SU-DHL-6 (cell line): ENCODE results near the gene BMP4.

ENCODE experiments used
- H2AFZ ChIP-seq: fragments of 200-600 bp; sonication (generic); 2 replicates; pipeline ENCODE4 v1.6.1; 2014; ENCODE audit warnings: low read depth, mild to moderate bottlenecking, moderate library complexity, mixed read lengths, antibody characterized with exemption, low read length; ENCODE audit not compliant: severe bottlenecking
- H3F3A ChIP-seq: fragments of 200-600 bp; shearing (Covaris generic); 2 replicates; pipeline ENCODE4 v1.6.0; 2016; ENCODE audit warnings: antibody characterized with exemption, mild to moderate bottlenecking; ENCODE audit not compliant: insufficient read depth
- H3K27ac ChIP-seq: fragments of 200-600 bp; sonication (generic); 2 replicates; pipeline ENCODE4 v1.5.1; 2016; ENCODE audit warnings: low read depth, mild to moderate bottlenecking, low read length, moderate library complexity, mixed read lengths
- H3K27me3 ChIP-seq: fragments of 200-600 bp; sonication (generic), shearing (Covaris generic); 2 replicates; pipeline ENCODE4 v1.6.0; 2014; ENCODE audit warnings: mild to moderate bottlenecking, low read length
- H3K36me3 ChIP-seq: fragments of 200-600 bp; sonication (generic); 2 replicates; pipeline ENCODE4 v1.6.1; 2014; ENCODE audit warnings: mild to moderate bottlenecking, low read length, mixed read lengths
- H3K4me2 ChIP-seq: fragments of 300-600, 200-600 bp; shearing (Covaris generic), sonication (generic); 2 replicates; pipeline ENCODE4 v1.6.0; 2014; ENCODE audit warnings: low read length, low read depth, mild to moderate bottlenecking; ENCODE audit not compliant: poor library complexity, severe bottlenecking
- H3K4me3 ChIP-seq: fragments of 200-600 bp; sonication (generic); 2 replicates; pipeline ENCODE4 v1.5.1; 2014; ENCODE audit warnings: antibody characterized with exemption, low read length, mild to moderate bottlenecking, mixed read lengths; ENCODE audit not compliant: insufficient read depth, poor library complexity, severe bottlenecking
- H3K79me2 ChIP-seq: fragments of 200-600 bp; sonication (generic); 2 replicates; pipeline ENCODE4 v1.6.1; 2014; ENCODE audit warnings: mild to moderate bottlenecking, low read length, moderate library complexity; ENCODE audit not compliant: insufficient read depth
- H3K9ac ChIP-seq: fragments of 200-600 bp; sonication (generic); 2 replicates; pipeline ENCODE4 v1.7.0; 2014; ENCODE audit warnings: mild to moderate bottlenecking, low read length
- H3K9me2 ChIP-seq: fragments of 200-600 bp; sonication (generic); replicated peaks from 2 replicates; pipeline ENCODE4 v1.6.1; 2014; ENCODE audit warnings: low read length; ENCODE audit not compliant: insufficient read depth
- H3K9me3 ChIP-seq: fragments of 200-600 bp; sonication (generic); 2 replicates; pipeline ENCODE4 v1.6.1; 2014; ENCODE audit warnings: low read length, mixed read lengths; ENCODE audit not compliant: insufficient read depth
- H4K20me1 ChIP-seq: fragments of 200-600 bp; sonication (generic); 2 replicates; pipeline ENCODE4 v1.6.1; 2014; ENCODE audit warnings: low read depth, mild to moderate bottlenecking, antibody characterized with exemption, low read length, moderate library complexity, mixed read lengths
- CTCF ChIP-seq: fragments of 200-600 bp; sonication (generic); IDR thresholded peaks from one replicate; pipeline ENCODE4 v1.5.1; 2017; ENCODE audit warnings: antibody characterized with exemption, mild to moderate bottlenecking, low read length, moderate library complexity; ENCODE audit not compliant: insufficient read depth, poor library complexity, severe bottlenecking
- EZH2phosphoT487 ChIP-seq: fragments of 200-600 bp; sonication (generic), shearing (Covaris generic); conservative IDR thresholded peaks from 2 replicates; pipeline ENCODE4 v1.6.1; 2018; ENCODE audit warnings: mild to moderate bottlenecking, antibody characterized with exemption, low read length, moderate library complexity, mixed read lengths

BMP4 gene

GRCh38 chr14:53953828-53954550 is 2.6 kb downstream of the BMP4 start:
- Histone ChIP-seq H3K9ac (no peak overlapping the region), H2AFZ (no peak overlapping the region)
- TF ChIP-seq EZH2phosphoT487 (no peak), CTCF (no peak)

GRCh38 chr14:53953002-53953827 is 3.4 kb downstream of the BMP4 start:
- Histone ChIP-seq H3K36me3 (no peaks in the 10 kb centered on the region), H3K4me3 (no peak overlapping the region), H2AFZ (no peak overlapping the region), H4K20me1 (no peaks in the 10 kb centered on the region), H3K27ac (no peak overlapping the region), H3K9ac (no peak overlapping the region), H3K4me2 (no peak overlapping the region), H3K9me3 (no peaks in the 10 kb centered on the region), H3K9me2 (no peaks in the 10 kb centered on the region), H3K27me3 (no peaks in the 10 kb centered on the region), H3F3A (no peaks in the 10 kb centered on the region), H3K79me2 (no peaks in the 10 kb centered on the region)
- no peak for TF ChIP-seq CTCF
- TF ChIP-seq EZH2phosphoT487: no peak

More at GRCh38 chr14:53953828-53954550, 2.6 kb downstream of the BMP4 start:
- H3K9me2 ChIP-seq: no peaks in the 10 kb centered on the region
- H3F3A ChIP-seq: no peaks in the 10 kb centered on the region
- no peaks in the 10 kb centered on the region for H4K20me1 ChIP-seq
- H3K4me3 ChIP-seq: no peak overlapping the region
- H3K27ac ChIP-seq: no peak overlapping the region
- no peaks in the 10 kb centered on the region for H3K36me3 ChIP-seq
- no peaks in the 10 kb centered on the region for H3K27me3 ChIP-seq
- H3K9me3 ChIP-seq: no peaks in the 10 kb centered on the region
- no peaks in the 10 kb centered on the region for H3K79me2 ChIP-seq
- H3K4me2 ChIP-seq: no peak overlapping the region

GRCh38 chr14:53952533-53952932 is 4.1 kb downstream of the BMP4 start:
- no peaks in the 10 kb centered on the region for H4K20me1 ChIP-seq
- no peaks in the 10 kb centered on the region for H3K79me2 ChIP-seq
- TF ChIP-seq CTCF (no peak), EZH2phosphoT487 (no peak)
- H3K9me3 ChIP-seq: no peaks in the 10 kb centered on the region
- no peak overlapping the region for H3K4me3 ChIP-seq
- H3K9me2 ChIP-seq: no peaks in the 10 kb centered on the region
- H2AFZ ChIP-seq: no peak overlapping the region
- no peaks in the 10 kb centered on the region for H3K27me3 ChIP-seq
- no peaks in the 10 kb centered on the region for H3K36me3 ChIP-seq
- H3K9ac ChIP-seq: no peak overlapping the region
- H3F3A ChIP-seq: no peaks in the 10 kb centered on the region
- H3K4me2 ChIP-seq: no peak overlapping the region
- no peak overlapping the region for H3K27ac ChIP-seq
